Frontal cortex (tissue), 4 donors: ENCODE results near the gene IFT27. TPM values are rescaled to one million over a fixed set of nuclear protein-coding genes. Genes with fewer than 3 reads are reported as not detected.
A peak's percentile ranks its signal among the peaks of the same experiment; 100 is the strongest.

Experiments used
- DNase-seq, 2 donors: peaks; one replicate each; pipeline ENCODE4 v3.0.0; 2012; ENCODE audit warnings: low spot score in 2 of 2
- FAIRE-seq: peaks from 2 replicates; lab custom pipeline; 2012; peaks lifted over from hg19 to GRCh38; lab: Jason Lieb, UNC
- total RNA-seq: library from RNA; depleted of rRNA; stranded (reverse); fragments of >200 nt; gene quantifications from one replicate; pipeline ENCODE4 v1.2.3, GENCODE V29; 2014
- donor health status: control.
- donor health status: control.
- donor health status: control.

Gene IFT27
- total RNA-seq: 17.5 TPM

- FAIRE-seq (peak; percentile 100), DNase-seq (peak; percentile 93 to 99)
Observed at GRCh38 chr22:36775964-36776669, at the start of gene IFT27. Gene IFT27, minus strand, starts transcription at chr22:36776119. Its CDS starts 412 bp downstream, at chr22:36775707.

GRCh38 chr22:36824655-36825054 is 48.7 kb upstream of the IFT27 start:
- FAIRE-seq: no peak
- DNase-seq: no peak

- no peak for DNase-seq
Observed at GRCh38 chr22:36823186-36823839, 47.4 kb upstream of the IFT27 start.

GRCh38 chr22:36822581-36822980 is 46.7 kb upstream of the IFT27 start:
- DNase-seq (no peak), FAIRE-seq (no peak)

More at GRCh38 chr22:36823186-36823839, 47.4 kb upstream of the IFT27 start:
- no peak for FAIRE-seq

GRCh38 chr22:36819112-36819511 is 43.2 kb upstream of the IFT27 start:
- no peak for FAIRE-seq
- no peak for DNase-seq

GRCh38 chr22:36818010-36818642 is 42.2 kb upstream of the IFT27 start:
- no peak for DNase-seq
- no peak for FAIRE-seq

GRCh38 chr22:36817525-36817848 is 41.6 kb upstream of the IFT27 start:
- DNase-seq: no peak
- no peak for FAIRE-seq

- DNase-seq: peak; percentile 68 to 84
Observed at GRCh38 chr22:36816636-36817524, 41.0 kb upstream of the IFT27 start, which contains the start of gene PVALB. Gene PVALB, minus strand, starts transcription at chr22:36817035. Its CDS starts 30 bp downstream, at chr22:36817005.

GRCh38 chr22:36816339-36816635 is 40.4 kb upstream of the IFT27 start:
- FAIRE-seq (no peak), DNase-seq (no peak)

More at GRCh38 chr22:36816636-36817524, 41.0 kb upstream of the IFT27 start, which contains the start of gene PVALB:
- FAIRE-seq: no peak

GRCh38 chr22:36815558-36816338 is 39.8 kb upstream of the IFT27 start:
- FAIRE-seq: no peak
- no peak for DNase-seq

GRCh38 chr22:36814801-36815200 is 38.9 kb upstream of the IFT27 start:
- FAIRE-seq: no peak
- no peak for DNase-seq

GRCh38 chr22:36811094-36811800 is 35.3 kb upstream of the IFT27 start:
- FAIRE-seq (no peak), DNase-seq (no peak)

- no peak for DNase-seq
- no peak for FAIRE-seq
Observed at GRCh38 chr22:36809351-36809750, 33.4 kb upstream of the IFT27 start.

GRCh38 chr22:36808721-36809344 is 32.9 kb upstream of the IFT27 start:
- FAIRE-seq: no peak
- no peak for DNase-seq

- no peak for FAIRE-seq
- DNase-seq: no peak
Observed at GRCh38 chr22:36807627-36808026, 31.7 kb upstream of the IFT27 start.

- DNase-seq: no peak
- FAIRE-seq: no peak
Observed at GRCh38 chr22:36806835-36807234, 30.9 kb upstream of the IFT27 start.

- no peak for FAIRE-seq
- DNase-seq: no peak
Observed at GRCh38 chr22:36803358-36803757, 27.4 kb upstream of the IFT27 start.

GRCh38 chr22:36798674-36799066 is 22.8 kb upstream of the IFT27 start:
- no peak for FAIRE-seq
- DNase-seq: no peak
